Measurements from ENCODE around the gene ZNF423. TPM values are rescaled to one million over a fixed set of nuclear protein-coding genes. Genes with fewer than 3 reads are reported as not detected.

The ZNF423 gene
- total and polyA plus RNA-seq, 9 of the 15 experiments (the other 6 are each of a cell fraction or from before 2014, with no cell fraction given): not detected

DNA sequence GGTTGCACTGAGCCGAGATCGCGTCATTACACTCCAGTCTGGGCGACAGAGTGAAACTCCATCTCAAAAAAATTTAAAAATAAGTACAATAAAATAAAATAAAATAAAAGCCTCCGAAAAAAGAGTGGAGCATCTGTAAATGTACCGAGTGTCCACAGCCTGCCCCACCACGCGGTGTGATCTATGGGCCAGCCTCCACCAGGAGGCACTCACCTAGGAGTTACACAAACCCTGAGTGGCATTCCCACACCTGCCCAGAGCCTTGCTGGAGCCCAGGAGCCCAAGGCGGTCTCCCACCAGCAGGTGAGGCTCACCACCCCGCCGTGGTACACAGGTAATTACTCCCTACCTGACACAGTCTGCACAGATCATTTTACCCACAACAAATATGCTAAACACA lies 183.2 kb downstream of the ZNF423 start (continued):
- TF ChIP-seq, protein P1, sequence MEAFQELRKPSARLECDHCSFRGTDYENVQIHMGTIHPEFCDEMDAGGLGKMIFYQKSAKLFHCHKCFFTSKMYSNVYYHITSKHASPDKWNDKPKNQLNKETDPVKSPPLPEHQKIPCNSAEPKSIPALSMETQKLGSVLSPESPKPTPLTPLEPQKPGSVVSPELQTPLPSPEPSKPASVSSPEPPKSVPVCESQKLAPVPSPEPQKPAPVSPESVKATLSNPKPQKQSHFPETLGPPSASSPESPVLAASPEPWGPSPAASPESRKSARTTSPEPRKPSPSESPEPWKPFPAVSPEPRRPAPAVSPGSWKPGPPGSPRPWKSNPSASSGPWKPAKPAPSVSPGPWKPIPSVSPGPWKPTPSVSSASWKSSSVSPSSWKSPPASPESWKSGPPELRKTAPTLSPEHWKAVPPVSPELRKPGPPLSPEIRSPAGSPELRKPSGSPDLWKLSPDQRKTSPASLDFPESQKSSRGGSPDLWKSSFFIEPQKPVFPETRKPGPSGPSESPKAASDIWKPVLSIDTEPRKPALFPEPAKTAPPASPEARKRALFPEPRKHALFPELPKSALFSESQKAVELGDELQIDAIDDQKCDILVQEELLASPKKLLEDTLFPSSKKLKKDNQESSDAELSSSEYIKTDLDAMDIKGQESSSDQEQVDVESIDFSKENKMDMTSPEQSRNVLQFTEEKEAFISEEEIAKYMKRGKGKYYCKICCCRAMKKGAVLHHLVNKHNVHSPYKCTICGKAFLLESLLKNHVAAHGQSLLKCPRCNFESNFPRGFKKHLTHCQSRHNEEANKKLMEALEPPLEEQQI (IDR thresholded peaks at IDR 0.05): no peak
- TF ChIP-seq ZNF511 (CRISPR knock-in tag; IDR thresholded peaks at IDR 0.05): no peak
- TF ChIP-seq RBBP5 (IDR thresholded peaks at IDR 0.05; ENCODE audit: borderline replicate concordance, insufficient read depth, low read length, poor library complexity, severe bottlenecking): no peak

- FAIRE-seq: no peak
- in situ Hi-C loops (cut with MboI) (no loop called here), intact Hi-C loops (cut with micrococcal nuclease) (no loop called here)
- Histone ChIP-seq H4K20me1 (replicated peaks; ENCODE audit: control insufficient read depth, insufficient read depth, low read length) (0 out of 2 replicates have a peak, but pooled peaks cover under 1% of the 10 kb centered on the region), H3K27me3 (ENCODE audit: control insufficient read depth in 2 of 2, insufficient read depth in 2 of 2, low read length in 2 of 2) (peaks cover 3 to 50% of the 10 kb centered on the region in 2 experiments; a peak in 4 of 5 replicates), H3K79me2 (ENCODE audit: control insufficient read depth, insufficient read depth, low read length) (no peaks in the 10 kb centered on the region), H3K4me1 (replicated peaks in 1 of 2; ENCODE audit: control insufficient read depth in 2 of 2, insufficient read depth in 2 of 2, low read length in 2 of 2) (no peaks in the 10 kb centered on the region), H2AFZ (ENCODE audit: low read depth, low read length) (no peak overlapping the region), H3K4me3 (no peak overlapping the region), H3K9me3 (replicated peaks; ENCODE audit: control insufficient read depth, insufficient read depth, low read depth, low read length) (no peaks in the 10 kb centered on the region), H3K4me2 (ENCODE audit: insufficient read depth, low read length) (no peak overlapping the region), H3K9ac (ENCODE audit: insufficient read depth in 1 of 2, low read depth in 2 of 2, low read length in 2 of 2) (no peak overlapping the region), H3K27ac (ENCODE audit: extremely low read depth, low read depth, low read length) (no peak overlapping the region), H3K9me1 (ENCODE audit: control insufficient read depth, insufficient read depth, low read length) (no peaks in the 10 kb centered on the region), H3K36me3 (ENCODE audit: control insufficient read depth, insufficient read depth, low read length) (no peaks in the 10 kb centered on the region)
- BruUV-seq (replicated peaks): no TSS peak
- ChIA-PET POLR2A (interaction anchor here (0.8 kb wide), 1 partner anchor 21 kb away, joined by 3 read pairs; no protein-coding TSS in a partner anchor), CTCF (ENCODE audit: low intra/inter-chr PET ratio) (no interaction called here)
- no peak for DNase-seq (ENCODE audit: extremely low read depth in 1 of 4, low spot score in 3 of 4)
- no peak for ATAC-seq
- under 1% methylated on average over 12 of the region's 12 CpGs for WGBS (ENCODE audit: insufficient coverage, low coverage, missing lambda C conversion rate)
- TF ChIP-seq THRAP3 (IDR thresholded peaks at IDR 0.05; ENCODE audit: borderline replicate concordance) (no peak), PHF8 (IDR thresholded peaks at IDR 0.05; ENCODE audit: borderline replicate concordance, low read length) (no peak), MTA2 (IDR thresholded peaks at IDR 0.05; ENCODE audit: low read depth) (no peak), ZNF668 (CRISPR knock-in tag; IDR thresholded peaks at IDR 0.05) (no peak), ZNF197 (CRISPR knock-in tag; IDR thresholded peaks at IDR 0.05; ENCODE audit: low read depth) (no peak), TFE3 (CRISPR knock-in tag; IDR thresholded peaks at IDR 0.05) (no peak), E2F1 (CRISPR knock-in tag; IDR thresholded peaks at IDR 0.05) (no peak), CTCFL (IDR thresholded peaks at IDR 0.05; ENCODE audit: borderline replicate concordance, insufficient read depth, low read depth, low read length, poor library complexity, severe bottlenecking) (no peak)
Observed at GRCh38 chr16:49671333-49671732, 184.6 kb downstream of the ZNF423 start.
